Epithelial cell of proximal tubule (primary cell): ENCODE measurements around the gene KRTAP5-2. TPM values are rescaled to one million over a fixed set of nuclear protein-coding genes. Genes with fewer than 3 reads are reported as not detected.

ENCODE experiments used
- DNase-seq: peaks from one replicate; pipeline ENCODE4 v3.0.0-alpha.2; 2011; ENCODE audit warnings: low read depth
- H3K4me3 ChIP-seq: 2 replicates; pipeline ENCODE4 v1.5.1; 2011; ENCODE audit warnings: low read depth, mild to moderate bottlenecking, low read length
- total RNA-seq: library from RNA; depleted of rRNA; stranded (reverse); fragments of >200 nt; gene quantifications from 2 replicates; pipeline ENCODE4 v1.2.3, GENCODE V29; 2015
- TF ChIP-seq, protein P1 (sequence below): conservative IDR thresholded peaks from 2 replicates; pipeline ENCODE4 v1.5.1; 2012; ENCODE audit warnings: low read depth, mild to moderate bottlenecking, low read length

The KRTAP5-2 gene
- total RNA-seq, 1 donor from 2014 or later = not detected

DNA sequence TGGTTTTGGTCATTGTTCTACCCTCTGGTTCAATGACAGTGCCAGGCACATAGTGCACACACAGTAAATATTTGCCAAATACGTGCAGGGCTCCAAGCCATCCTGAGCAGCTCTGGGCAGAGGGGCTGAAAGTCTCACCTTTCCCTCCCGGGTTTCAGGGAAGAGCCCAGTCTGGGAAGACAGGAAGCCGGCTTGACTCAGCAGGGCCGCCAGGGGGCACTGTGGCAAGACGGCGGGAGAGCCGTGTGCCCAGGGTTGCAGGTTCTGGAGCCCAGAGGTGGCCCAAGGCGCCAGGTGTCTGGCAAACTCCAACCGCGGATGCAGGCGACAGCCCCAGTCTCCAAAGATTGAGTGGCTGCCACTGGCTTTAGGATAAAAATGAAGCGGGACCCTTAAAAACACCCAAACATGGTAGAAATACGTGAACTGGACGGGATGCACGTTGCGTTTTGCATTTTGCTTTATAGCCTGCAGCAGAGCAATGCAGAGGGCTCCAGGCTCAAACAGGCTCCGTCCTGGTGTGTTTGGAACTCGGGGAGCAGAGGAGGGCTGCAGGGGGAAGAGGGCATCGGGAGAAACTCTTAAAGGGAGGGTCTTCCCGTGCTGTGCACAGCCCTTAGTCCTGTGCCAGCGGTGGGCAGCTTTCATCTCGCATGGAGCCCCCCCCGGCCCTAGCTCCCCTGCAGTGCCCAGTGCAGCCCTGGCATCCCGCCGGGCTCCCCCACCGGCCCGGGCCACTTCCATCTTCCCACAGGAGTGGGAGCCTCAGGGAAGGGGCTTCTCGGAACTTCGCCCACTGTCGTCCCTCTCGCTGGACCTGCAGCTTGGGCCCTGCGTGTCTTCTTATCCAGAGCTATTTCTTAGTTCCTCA lies 42.2 kb upstream of the KRTAP5-2 start:
- TF ChIP-seq, protein P1, sequence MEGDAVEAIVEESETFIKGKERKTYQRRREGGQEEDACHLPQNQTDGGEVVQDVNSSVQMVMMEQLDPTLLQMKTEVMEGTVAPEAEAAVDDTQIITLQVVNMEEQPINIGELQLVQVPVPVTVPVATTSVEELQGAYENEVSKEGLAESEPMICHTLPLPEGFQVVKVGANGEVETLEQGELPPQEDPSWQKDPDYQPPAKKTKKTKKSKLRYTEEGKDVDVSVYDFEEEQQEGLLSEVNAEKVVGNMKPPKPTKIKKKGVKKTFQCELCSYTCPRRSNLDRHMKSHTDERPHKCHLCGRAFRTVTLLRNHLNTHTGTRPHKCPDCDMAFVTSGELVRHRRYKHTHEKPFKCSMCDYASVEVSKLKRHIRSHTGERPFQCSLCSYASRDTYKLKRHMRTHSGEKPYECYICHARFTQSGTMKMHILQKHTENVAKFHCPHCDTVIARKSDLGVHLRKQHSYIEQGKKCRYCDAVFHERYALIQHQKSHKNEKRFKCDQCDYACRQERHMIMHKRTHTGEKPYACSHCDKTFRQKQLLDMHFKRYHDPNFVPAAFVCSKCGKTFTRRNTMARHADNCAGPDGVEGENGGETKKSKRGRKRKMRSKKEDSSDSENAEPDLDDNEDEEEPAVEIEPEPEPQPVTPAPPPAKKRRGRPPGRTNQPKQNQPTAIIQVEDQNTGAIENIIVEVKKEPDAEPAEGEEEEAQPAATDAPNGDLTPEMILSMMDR = peak; percentile 82
- no peak overlapping the region for H3K4me3 ChIP-seq
- no peak for DNase-seq

- TF ChIP-seq, protein P1 = no peak
- no peak overlapping the region for H3K4me3 ChIP-seq
- DNase-seq = no peak
Measured at GRCh38 chr11:1639666-1640065, 41.6 kb upstream of the KRTAP5-2 start.

DNA sequence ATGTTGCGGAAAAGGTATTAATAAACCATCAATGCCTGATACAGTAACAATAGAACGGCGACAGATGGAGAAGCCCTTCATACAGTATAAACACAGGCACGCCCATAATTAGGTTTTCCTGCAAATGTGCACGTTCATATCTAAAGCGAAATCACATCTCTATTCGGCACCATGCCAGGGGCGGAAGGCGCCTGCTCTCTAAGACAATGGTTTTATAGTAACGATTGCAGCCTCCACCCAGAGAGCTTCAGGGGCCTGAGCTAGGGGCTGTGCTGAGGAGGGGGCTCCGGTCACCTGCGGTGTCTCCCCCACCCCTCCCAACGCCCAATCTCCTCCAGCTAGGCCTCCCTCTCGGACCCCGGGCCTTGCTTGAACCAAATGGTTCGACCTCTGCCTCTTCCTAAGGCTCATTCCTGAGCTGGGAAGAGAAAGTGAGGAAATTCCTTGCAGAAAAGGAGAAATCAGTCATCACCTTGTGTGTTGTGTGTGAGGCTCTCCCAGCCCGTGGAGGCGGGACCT lies 41.1 kb upstream of the KRTAP5-2 start:
- no peak overlapping the region for H3K4me3 ChIP-seq
- DNase-seq = no peak
- TF ChIP-seq, protein P1 = no peak

DNA sequence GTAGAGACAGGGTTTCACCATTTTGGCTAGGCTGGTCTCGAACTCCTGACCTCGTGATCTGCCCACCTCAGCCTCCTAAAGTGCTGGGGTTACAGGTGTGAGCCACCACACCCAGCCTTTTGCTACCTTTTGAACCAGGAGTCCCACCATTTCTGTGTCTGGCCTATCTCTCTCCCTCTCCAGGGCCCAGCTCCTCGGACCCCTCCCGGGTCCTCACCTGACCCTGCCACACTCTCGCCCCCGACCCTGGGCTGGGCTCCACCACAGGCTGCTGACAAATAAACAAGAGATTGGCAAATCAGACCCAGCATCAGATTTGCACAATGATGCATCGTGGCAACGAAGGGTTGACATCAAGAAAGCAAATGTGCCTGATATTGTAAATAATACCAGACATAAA lies 40.2 kb upstream of the KRTAP5-2 start:
- H3K4me3 ChIP-seq = no peak overlapping the region
- TF ChIP-seq, protein P1 = no peak
- DNase-seq = no peak

DNA sequence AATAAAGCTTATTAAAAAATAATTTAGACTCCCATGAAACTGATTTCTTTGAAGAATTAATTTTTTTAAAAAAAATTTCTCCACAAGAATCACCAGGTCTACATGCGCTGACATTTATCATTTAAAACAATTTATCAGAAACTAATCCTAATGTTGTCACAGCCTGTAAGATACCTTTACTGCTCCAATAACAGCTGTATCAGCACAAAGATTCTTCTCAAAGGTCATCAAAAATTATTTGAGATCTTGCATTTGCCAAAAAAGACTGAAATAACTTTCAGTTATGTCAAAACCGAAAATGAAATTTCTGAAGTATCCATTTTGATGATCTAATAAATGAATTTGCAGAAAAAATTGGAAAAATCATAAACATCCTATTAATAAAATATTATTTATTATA lies 39.5 kb upstream of the KRTAP5-2 start:
- H3K4me3 ChIP-seq = no peak overlapping the region
- no peak for DNase-seq
- TF ChIP-seq, protein P1 = no peak

DNA sequence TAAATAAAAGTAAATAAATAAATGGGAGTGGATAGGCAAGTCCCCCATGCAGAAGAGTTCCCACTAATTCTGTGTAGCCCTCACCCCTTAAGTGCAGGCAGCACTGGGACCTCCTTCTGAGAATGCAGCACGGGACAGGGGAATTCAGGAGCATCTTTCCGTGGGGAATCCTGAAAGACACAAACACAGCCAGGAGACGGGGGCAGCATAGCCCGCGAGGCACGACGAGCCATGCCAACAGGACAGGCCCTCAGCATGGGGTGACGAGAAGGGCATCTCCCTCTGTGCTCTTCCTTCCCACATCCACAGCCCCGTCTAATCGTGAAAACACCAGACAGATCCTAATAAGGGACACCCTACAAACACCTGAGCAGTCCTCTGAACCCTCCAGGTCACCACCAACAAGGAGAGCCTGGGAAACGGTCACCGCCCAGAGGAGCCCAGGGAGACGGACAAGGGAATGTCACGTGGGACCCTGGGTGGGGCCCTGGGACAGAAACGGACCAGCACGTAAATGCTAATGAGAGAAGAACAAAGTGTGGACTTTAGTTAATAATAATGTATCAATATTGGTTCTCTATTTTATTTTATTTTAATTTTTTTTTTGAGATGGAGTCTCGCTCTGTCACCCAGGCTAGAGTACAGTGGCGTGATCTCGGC lies 38.3 kb upstream of the KRTAP5-2 start:
- TF ChIP-seq, protein P1 = no peak
- H3K4me3 ChIP-seq = no peak overlapping the region
- DNase-seq = no peak
